HG02981 (cell line): ENCODE data around the gene ACOT11.
"Not testable (repeated sequence)": the region's sequence is repeated elsewhere in the genome, so short reads cannot be mapped to it uniquely, and the experiment has no call there.

ENCODE experiments used
- ATAC-seq: cut with Tn5 transposase; IDR thresholded peaks from one replicate; pipeline ENCODE4 v1.9.1; 2021; ENCODE audit warnings: mild to moderate bottlenecking, moderate library complexity; ENCODE audit not compliant: unreplicated experiment

The ACOT11 gene

GRCh38 chr1:54547601-54548388 lies at the start of gene ACOT11:
Gene ACOT11 (plus strand): TSS chr1:54548228. CDS start chr1:54548310, 82 bp downstream.
- ATAC-seq, result no peak

- ATAC-seq, result no peak
Measured at GRCh38 chr1:54498383-54499096, 49.5 kb upstream of the ACOT11 start.

- no peak for ATAC-seq
Measured at GRCh38 chr1:54499097-54499359, 49.0 kb upstream of the ACOT11 start.

- no peak for ATAC-seq
Measured at GRCh38 chr1:54499360-54500106, 48.5 kb upstream of the ACOT11 start.

- no peak for ATAC-seq
Measured at GRCh38 chr1:54500107-54500431, 48.0 kb upstream of the ACOT11 start.

GRCh38 chr1:54501849-54502248 lies 46.2 kb upstream of the ACOT11 start:
- no peak for ATAC-seq

- no peak for ATAC-seq
Measured at GRCh38 chr1:54502342-54502741, 45.7 kb upstream of the ACOT11 start.

DNA sequence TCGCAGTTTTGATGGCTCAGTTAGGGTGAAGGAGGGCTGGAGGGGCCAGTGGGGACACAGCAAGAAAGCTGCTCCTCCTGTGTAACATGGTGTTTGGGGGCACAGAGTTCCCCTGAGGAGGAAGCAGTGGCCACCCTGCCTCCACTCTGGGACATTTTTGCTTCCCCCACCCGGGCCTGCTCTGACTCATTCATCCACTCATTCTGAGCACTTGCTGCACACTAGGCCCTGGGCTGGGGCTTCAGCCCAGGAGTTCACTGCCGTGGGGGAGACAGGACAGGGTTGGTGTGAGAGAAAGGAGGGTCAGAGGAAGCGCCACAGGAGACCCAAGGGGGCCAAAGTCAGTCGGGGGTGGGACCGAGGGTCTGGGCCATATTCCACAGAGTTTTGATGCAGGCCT lies 41.4 kb upstream of the ACOT11 start:
- no peak for ATAC-seq

DNA sequence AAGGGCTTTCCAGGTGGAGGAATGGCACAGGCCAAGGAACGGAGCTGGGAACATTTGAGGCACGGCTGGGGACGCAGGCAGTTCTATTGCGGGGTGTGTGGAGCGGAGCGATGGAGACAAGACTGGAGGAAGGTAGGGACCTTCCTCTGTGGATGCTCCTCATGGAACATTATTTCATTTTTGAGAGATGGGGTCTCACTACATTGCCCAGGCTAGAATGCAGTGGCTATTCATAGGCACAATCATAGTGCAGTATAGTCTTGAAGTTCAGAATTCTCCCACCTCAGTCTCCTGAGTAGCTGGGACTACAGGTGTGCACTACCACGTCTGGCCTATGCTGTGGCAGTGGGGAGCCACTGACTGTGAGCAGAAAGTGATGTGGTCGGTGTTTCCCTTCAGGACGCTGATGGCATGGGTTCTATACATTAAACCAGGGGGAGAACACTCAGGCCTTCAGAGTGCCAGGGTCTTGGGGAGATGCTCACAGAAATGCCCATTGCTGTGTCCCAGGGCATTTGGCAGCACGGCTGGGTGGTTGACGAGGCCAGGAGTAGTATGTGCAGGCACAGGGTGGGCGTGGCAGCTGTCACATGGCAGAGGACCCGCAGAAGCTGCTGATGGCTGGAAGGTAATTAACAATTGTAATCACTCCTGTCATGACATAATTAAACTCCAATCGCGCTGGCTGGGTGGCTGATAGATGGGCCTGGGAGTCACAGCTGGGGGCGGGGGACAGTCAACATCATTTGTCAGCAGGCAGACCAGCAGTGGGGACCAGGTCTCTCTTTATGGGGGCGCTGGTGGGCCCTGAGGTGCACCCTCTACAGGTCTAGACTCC lies 40.8 kb upstream of the ACOT11 start:
- no peak for ATAC-seq

GRCh38 chr1:54510715-54511270 lies 37.2 kb upstream of the ACOT11 start:
- ATAC-seq, result no peak

GRCh38 chr1:54513921-54514580 lies 34.0 kb upstream of the ACOT11 start:
- not testable (repeated sequence) for ATAC-seq

GRCh38 chr1:54516249-54516920 lies 31.6 kb upstream of the ACOT11 start:
- ATAC-seq, result no peak

- ATAC-seq, result no peak
Measured at GRCh38 chr1:54517496-54517895, 30.5 kb upstream of the ACOT11 start.

- no peak for ATAC-seq
Measured at GRCh38 chr1:54518489-54518888, 29.5 kb upstream of the ACOT11 start.

GRCh38 chr1:54519709-54520108 lies 28.3 kb upstream of the ACOT11 start:
- no peak for ATAC-seq

DNA sequence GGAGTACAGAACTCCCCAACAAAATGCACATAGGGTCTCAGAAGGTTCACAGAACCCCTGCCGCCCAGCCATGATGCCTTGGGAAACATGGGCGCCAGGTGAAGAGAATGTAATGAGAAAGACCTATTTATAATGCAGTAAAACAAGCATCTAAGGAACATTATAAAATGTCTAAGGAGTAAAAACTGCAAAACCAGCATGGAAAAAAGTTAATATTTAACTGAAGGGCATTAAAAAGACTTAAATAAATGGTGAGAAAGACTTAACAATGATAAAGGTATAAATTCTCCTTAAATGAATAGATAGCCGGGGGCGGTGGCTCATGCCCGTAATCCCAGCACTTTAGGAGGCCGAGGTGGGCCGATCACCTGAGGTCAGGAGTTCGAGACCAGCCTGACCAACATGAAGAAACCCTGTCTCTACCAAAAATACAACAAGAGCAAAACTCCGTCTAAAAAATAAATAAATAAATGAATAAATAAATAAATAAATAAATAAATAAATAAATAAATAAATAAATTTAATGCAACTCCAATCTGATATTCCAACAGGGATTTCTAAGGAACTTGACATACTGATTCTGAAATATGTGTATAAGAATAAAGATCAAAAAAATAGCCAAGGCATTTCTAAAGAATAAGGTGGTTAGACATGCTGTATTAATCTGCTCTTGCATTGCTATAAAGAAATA lies 27.3 kb upstream of the ACOT11 start:
- ATAC-seq, result no peak

- ATAC-seq, result not testable (repeated sequence)
Measured at GRCh38 chr1:54526565-54526964, 21.5 kb upstream of the ACOT11 start.

GRCh38 chr1:54528613-54529012 lies 19.4 kb upstream of the ACOT11 start:
- ATAC-seq, result no peak

DNA sequence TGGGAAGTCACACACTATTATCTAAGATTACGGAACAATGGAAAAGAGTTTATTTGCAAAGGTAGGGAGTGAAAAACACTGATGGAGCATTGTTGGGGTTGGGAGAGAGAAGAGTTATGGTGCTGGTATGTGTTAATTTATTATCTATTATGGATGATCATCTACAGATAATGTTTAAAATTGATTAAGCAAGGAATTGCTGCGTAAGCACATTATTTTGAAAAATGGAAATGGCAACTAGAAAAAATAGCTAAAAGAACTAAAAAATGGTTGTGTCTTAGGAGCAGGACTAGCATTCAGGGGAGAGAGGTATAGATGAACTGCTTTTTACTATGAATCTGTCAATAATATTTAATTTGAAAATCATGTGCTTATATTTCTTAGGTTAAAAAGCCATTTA lies 16.0 kb upstream of the ACOT11 start:
- no peak for ATAC-seq
